OCI-LY3 (cell line): Measurements from ENCODE around the gene ALOX5.
"Not testable (repeated sequence)": the region's sequence is repeated elsewhere in the genome, so short reads cannot be mapped to it uniquely, and the experiment has no call there.

Source experiments
- CTCF ChIP-seq: fragments of 200-600, 300-600 bp; sonication (generic); IDR thresholded peaks from 2 replicates; pipeline ENCODE4 v1.5.1; 2014; ENCODE audit warnings: antibody characterized with exemption, low read length, low read depth
- EZH2phosphoT487 ChIP-seq: fragments of 200-600 bp; shearing (Covaris generic); IDR thresholded peaks from 2 replicates; pipeline ENCODE4 v1.6.1; 2018; ENCODE audit warnings: antibody characterized with exemption, mixed run types, low read depth

GRCh38 chr10:45391636-45392035 is 17.6 kb downstream of the ALOX5 start:
- not testable (repeated sequence) for TF ChIP-seq CTCF, EZH2phosphoT487
